GM19452 (cell line): ENCODE measurements around the gene TMX2.

Source experiments
- ATAC-seq: cut with Tn5 transposase; IDR thresholded peaks from one replicate; pipeline ENCODE4 v1.9.1; 2021; ENCODE audit not compliant: unreplicated experiment

Gene TMX2

GRCh38 chr11:57763568-57763967, 51.2 kb downstream of the TMX2 start:
- ATAC-seq = no peak

GRCh38 chr11:57764021-57764420, 51.6 kb downstream of the TMX2 start:
- no peak for ATAC-seq

GRCh38 chr11:57764566-57764965, 52.2 kb downstream of the TMX2 start:
- ATAC-seq = no peak

GRCh38 chr11:57764972-57765371, 52.6 kb downstream of the TMX2 start:
- ATAC-seq = no peak

GRCh38 chr11:57770793-57771192, 58.4 kb downstream of the TMX2 start:
- no peak for ATAC-seq

- no peak for ATAC-seq
Observed at GRCh38 chr11:57771365-57771764, 59.0 kb downstream of the TMX2 start.

- ATAC-seq = no peak
Observed at GRCh38 chr11:57772562-57772961, 60.2 kb downstream of the TMX2 start.

- ATAC-seq = no peak
Observed at GRCh38 chr11:57773026-57773598, 60.7 kb downstream of the TMX2 start.

- no peak for ATAC-seq
Observed at GRCh38 chr11:57775491-57775890, 63.1 kb downstream of the TMX2 start.

- no peak for ATAC-seq
Observed at GRCh38 chr11:57776031-57776521, 63.7 kb downstream of the TMX2 start.

GRCh38 chr11:57776577-57777210, 64.3 kb downstream of the TMX2 start:
- no peak for ATAC-seq

- ATAC-seq = no peak
Observed at GRCh38 chr11:57777969-57778317, 65.5 kb downstream of the TMX2 start.

GRCh38 chr11:57778318-57779037, 66.1 kb downstream of the TMX2 start:
- ATAC-seq = no peak

- ATAC-seq = no peak
Observed at GRCh38 chr11:57779276-57779675, 66.9 kb downstream of the TMX2 start.

GRCh38 chr11:57781529-57781943, 69.1 kb downstream of the TMX2 start:
- no peak for ATAC-seq

GRCh38 chr11:57785072-57785471, 72.7 kb downstream of the TMX2 start:
- no peak for ATAC-seq

- ATAC-seq = no peak
Observed at GRCh38 chr11:57786436-57786835, 74.0 kb downstream of the TMX2 start.

- no peak for ATAC-seq
Observed at GRCh38 chr11:57787006-57787604, 74.7 kb downstream of the TMX2 start.

GRCh38 chr11:57787920-57788702, 75.7 kb downstream of the TMX2 start:
- no peak for ATAC-seq

- no peak for ATAC-seq
Observed at GRCh38 chr11:57788703-57789088, 76.3 kb downstream of the TMX2 start.
